Stomach (tissue), 4 donors: ENCODE results near the gene LRCH1.
"Not testable (repeated sequence)": the region's sequence is repeated elsewhere in the genome, so short reads cannot be mapped to it uniquely, and the experiment has no call there.

Experiments used
- CTCF ChIP-seq, 7 experiments: fragments of 450-650 bp in 4 of 7; fragments of 200-600 bp in 3 of 7; sonication (generic) in 3 of 7; IDR thresholded peaks; one replicate each; pipeline ENCODE4 v1.5.1; 2016 to 2019; ENCODE audit warnings: antibody characterized with exemption in 7 of 7, control low read depth in 2 of 7, mild to moderate bottlenecking in 1 of 7
- EP300 ChIP-seq: sonication (generic); formaldehyde crosslinking; IDR thresholded peaks from one replicate; pipeline ENCODE4 v1.6.1; 2017; ENCODE audit warnings: antibody characterized with exemption
- POLR2AphosphoS5 ChIP-seq, 3 donors: sonication (generic); formaldehyde crosslinking; IDR thresholded peaks; one replicate each; pipeline ENCODE4 v1.6.1; 2016; ENCODE audit warnings: antibody characterized with exemption in 3 of 3

GRCh38 chr13:46769925-46770324 lies 217.0 kb downstream of the LRCH1 start:
- TF ChIP-seq CTCF (IDR thresholded peaks at IDR 0.05); POLR2AphosphoS5 (IDR thresholded peaks at IDR 0.05); EP300: not testable (repeated sequence)
